ENCODE results near the gene ZDHHC11.
"Not testable (repeated sequence)": the region's sequence is repeated elsewhere in the genome, so short reads cannot be mapped to it uniquely, and the experiment has no call there.

The ZDHHC11 gene

DNA sequence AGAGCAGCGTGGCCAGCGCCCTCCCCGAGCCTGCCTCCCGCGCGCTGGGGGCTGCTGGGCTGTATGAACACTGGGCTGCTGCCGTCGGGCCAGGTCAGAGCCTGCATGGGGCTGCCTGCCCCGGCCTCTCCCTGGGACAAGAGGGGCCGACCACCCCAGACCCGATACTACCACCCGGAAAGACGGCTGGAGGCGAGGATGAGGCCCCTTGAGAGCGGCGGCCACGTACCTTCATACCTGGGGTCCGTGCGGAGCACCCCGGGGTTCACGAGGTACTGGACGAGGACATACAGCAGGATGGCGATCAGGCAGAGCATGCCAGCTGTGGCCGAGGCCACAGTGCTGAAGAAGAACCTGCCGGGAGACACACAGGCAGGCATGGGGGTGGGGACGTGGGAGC is 7.4 kb downstream of the ZDHHC11 start:
- DNase-seq, result not testable (repeated sequence)

DNA sequence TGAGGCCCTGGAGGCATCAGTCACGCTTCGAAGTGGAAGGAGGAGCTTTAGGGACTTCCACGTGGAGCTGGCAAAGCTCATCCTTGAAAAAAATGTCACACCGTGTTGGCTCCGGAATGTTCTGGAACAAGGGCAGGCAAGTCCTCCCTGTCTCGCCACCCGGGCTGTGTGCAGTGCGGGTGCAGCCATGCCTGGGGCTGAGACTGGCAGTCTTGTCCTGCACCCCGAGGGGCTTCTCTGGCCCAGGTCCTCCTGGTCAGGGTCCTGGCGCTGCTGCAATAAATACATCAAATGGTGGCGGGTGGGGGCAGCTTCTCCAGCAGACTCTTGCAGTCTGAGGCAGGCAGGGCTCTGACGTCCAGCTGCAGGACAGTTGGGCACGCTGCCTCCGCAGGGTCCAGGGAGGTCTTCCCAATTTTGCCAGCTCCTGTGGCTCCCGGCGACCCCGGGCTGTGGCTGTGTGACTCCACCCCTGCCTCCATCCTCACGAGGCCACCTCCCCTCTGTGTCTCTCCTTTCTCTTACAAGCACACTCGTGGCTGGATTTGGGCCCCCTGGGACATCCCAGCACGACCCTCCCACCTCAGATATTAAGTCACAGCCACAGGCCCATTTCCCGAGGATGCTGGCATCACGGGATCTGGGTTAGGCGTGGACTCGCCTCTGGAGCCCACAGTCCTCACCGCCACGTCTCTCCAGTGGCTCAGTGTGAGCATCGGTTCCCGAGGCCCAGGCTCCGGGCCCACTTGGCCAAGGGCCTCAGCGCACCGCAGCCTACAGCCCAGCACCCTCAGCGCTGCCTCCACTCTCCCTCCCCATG is 8.2 kb downstream of the ZDHHC11 start:
- not testable (repeated sequence) for DNase-seq

DNA sequence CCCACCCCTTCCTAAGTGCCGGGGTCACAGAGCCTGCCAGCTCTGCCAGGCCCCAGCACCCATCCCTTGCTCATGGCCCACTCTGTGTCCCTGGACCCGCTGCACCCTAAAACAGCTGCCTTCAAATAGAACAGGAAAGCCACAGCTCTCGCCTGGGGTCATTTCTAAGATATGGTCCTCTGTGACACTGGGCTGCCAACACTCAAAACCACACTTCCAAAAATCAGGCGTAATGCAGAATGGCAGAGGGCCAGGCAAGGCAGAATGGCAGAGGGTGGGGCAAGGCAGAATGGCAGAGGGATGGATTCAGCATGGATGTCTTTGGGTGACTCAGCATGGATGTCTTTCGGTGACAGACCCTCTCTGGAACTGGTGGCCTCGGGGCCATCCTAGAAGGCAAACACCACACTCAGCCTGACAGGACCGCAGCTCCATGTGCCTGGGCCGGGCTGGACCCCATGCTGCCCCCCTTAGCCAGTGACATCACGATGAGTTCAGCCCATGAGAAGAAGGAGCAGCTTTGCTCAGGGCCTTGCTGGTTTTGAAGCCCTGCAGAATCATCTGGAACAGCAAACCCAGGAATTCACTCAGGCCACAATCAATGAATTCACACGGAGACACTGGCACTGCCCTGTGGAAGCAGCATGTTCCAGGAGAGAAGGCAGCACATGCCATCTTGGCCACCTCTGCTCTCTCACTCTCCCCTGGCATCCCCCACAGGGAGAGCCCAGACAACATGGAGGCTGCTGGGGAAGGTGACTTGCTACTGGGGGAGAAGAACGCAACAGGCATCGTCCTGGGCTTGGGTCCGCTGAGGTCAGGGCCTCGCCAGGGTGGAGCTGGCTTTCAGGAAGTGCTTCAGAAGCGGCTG is 9.0 kb downstream of the ZDHHC11 start:
- DNase-seq, result not testable (repeated sequence)

DNA sequence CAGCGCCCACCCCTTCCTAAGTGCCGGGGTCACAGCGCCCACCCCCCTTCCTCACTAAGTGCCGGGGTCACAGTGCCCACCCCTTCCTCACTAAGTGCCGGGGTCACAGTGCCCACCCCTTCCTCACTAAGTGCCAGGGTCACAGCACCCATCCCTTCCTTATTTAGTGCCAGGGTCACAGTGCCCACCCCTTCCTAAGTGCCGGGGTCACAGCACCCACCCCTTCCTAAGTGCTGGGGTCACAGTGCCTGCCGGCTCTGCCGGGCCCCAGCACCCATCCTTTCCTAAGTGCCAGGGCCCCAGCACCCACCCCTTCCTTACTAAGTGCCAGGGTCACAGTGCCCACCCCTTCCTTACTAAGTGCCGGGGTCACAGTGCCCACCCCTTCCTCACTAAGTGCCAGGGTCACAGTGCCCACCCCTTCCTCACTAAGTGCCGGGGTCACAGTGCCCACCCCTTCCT is 9.8 kb downstream of the ZDHHC11 start:
- DNase-seq, result not testable (repeated sequence)

DNA sequence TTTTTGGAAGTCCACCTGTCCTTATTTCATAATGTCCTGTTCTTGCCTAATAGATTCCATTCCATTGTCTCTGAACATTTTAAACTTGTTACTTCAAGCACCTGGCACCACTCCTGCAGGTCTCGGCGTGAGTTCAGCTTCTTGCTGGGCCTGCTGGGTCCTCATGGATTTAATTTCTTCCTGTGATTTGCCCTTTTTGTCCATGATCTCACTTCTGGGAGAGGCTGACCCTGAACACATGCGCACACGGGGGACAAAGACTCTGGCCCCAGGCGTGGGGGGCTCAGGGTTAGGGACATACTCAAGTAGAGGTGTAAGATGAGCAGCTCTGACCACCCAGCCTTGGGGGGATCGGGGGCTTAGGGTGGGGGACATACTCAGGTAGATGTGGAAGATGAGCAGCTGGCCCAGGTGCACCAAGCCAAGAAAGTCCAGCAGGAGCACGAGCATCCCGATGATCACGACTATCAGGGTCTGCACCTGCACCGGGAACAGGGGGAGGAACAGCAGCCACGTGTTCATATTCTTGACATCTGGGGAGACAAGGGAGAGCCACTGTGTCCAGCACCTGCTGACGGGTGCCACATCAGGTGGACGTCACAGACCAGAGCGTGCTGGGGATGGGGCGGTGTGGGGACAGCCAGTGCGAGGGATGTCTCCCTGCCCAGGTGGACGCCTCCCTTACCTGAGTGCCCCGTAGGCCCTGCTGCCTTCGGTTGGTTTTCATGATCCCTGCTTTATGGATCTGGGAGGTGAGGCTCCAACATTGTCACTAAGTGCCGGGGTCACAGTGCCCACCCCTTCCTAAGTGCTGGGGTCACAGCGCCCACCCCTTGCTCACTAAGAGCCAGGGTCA is 10.4 kb downstream of the ZDHHC11 start:
- DNase-seq, result not testable (repeated sequence)

DNA sequence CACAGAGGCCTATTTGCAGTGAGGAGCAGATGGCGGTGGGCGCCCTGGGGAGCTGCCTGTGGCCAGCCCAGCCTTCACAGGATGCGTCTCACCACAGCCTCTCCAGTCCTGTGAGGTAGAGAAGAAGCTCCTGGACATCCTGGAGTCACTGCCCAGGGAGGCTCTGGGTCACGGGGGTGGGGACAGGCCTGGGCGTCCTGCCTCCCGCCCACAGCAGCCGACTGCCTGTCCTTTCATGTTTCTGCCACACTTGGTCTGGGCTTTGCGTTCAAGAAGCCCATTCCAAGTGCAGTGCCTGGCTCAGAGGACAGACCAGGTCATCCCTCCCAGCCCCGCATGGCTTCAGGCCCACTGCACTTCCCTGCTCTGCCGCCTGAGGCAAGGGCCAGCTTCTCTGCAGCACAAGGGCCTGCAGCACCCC is 12.3 kb downstream of the ZDHHC11 start:
- not testable (repeated sequence) for DNase-seq

DNA sequence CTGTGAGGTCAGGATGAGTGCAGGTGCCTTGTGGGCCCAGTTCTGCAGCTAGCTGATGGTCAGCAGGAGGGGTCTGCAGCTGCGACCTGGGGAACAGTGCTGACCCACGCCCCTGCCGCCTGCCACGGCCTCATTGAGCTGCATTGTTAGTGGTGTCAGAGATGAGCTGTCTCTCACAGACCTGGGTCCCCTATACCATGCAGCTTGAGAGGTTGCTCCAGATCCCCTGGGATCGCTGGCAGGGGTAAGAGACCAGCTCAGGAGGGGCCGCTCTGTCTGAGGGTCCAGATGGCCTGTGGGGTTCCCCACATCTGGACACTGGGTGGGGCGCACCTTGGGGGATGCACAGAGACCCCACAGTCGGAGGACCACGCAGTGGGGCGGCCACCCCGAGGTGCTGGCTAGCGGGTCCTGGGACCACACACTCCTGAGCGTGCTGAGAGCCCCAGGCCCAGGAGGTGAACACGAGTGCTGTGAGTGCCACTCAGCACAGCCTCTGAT is 13.1 kb downstream of the ZDHHC11 start:
- not testable (repeated sequence) for DNase-seq

DNA sequence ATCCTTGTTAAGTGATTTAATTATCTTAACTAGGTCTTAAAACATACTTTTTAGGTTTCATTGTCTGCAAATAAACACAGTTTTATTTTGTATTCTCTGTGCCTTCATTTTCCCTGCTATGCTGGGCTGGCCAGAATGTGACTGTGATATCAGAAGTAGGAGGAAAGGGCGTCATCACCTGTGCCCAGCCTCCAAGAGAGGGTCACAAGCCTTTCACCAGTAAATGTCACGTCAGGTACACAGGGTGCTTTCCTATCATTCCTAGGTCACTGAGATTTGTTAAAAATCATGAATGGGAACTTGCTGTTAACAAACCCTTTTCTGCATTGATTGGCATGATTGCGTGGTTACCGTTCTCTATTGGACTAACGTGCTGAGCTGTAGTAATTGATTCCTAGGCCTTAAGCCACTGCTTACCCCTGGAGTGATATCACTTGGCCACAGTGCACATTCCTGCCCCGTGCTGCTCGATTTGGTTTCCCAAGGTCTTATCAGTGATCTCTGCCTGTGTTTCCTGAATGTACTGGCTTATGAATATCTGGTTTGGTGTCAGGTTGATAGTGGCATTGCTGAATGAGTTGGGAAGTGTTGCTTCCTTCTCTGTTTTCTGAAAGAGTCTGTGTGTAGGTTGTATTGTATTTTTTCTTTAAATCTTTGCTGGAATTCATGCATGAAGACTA is 14.7 kb downstream of the ZDHHC11 start:
- not testable (repeated sequence) for DNase-seq

DNA sequence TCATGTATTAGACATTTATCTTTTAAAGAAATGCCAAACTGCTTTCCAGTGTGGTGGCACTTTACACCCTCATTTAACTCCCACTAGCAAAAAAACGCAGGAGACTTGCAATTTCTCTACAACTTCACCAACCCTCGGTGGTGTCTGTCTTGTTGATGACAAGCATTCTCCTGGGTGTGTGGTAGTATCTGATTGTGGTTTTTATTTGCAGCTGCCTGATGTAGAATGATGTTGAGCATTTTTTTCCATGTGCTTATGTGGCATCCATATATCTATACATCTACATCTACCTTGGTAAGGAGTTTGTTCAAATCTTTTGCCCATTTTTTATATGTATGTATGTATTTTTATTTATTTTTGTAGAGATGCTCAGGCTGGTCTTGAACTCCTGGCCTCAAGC is 16.8 kb downstream of the ZDHHC11 start:
- not testable (repeated sequence) for DNase-seq

DNA sequence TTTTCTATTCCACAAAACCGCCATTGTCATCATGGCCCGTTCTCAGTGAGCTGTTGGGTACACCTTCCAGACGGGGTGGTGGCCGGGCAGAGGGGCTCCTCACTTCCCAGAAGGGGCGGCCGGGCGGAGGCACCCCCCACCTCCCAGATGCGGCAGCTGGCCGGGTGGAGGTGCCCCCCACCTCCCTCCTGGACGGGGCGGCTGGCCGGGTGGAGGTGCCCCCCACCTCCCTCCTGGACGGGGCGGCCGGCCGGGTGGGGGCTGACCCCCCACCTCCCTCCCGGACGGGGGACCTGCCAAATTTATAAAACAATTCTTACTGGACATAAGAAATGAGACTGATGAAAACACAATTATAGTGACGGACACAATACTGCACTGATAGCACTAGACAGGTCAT is 22.6 kb downstream of the ZDHHC11 start:
- not testable (repeated sequence) for DNase-seq

DNA sequence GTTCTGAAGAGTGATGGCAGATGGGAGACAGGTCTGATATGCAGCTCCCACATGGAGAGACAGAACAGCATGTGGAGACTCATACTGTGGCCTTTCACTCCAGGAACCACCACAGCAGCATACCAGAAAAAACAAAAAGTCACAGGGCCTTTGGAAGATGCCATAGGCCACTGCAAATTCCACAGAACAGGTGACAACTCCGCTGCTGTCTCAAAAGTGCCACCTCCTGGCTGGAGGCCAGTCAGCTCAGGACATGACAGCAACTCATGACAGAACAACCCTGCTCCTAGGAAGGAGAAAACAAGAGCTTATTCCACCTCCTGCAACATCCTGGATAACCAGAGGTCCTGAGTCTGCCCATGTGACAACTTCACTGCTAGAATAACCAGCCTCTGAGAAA is 25.2 kb downstream of the ZDHHC11 start:
- not testable (repeated sequence) for DNase-seq

DNA sequence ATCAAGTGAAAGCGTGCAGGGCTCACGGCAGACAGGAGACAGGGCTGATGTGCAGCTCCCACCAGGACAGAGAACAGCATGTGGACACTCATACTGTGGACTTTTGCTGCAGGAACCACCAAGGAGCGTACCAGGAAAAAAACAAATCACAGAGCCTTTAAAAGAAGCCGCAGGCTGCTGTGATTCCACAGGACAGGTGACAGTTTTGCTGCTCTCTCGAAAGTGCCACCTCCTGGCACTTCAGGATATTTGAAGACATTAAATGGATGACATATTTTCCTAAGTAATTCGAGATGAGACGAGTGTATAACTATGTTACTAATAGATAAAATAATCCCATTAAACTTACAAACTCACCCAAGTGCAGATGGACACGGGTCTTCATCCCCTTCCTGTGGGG is 29.3 kb downstream of the ZDHHC11 start:
- no peak for DNase-seq

DNA sequence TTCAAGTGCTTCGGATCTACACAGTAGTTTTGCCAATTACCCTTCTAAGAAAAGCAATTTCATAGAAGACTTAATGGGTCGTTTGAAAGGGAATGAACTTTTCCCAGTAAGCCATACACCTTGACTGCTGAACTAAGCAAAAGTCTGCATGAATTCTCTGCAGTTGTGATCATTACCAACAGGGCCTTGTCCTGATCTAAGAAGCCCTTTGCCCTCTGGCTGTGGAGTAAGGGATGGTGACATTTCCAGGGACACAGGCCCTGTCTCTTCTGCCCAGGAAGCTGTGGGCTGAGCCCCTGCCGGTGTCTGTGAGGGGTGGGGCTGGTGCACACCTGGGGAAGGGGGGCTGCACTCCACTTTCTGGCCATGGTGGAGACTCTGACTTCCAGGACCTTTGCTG is 30.5 kb downstream of the ZDHHC11 start:
- no peak for DNase-seq

DNA sequence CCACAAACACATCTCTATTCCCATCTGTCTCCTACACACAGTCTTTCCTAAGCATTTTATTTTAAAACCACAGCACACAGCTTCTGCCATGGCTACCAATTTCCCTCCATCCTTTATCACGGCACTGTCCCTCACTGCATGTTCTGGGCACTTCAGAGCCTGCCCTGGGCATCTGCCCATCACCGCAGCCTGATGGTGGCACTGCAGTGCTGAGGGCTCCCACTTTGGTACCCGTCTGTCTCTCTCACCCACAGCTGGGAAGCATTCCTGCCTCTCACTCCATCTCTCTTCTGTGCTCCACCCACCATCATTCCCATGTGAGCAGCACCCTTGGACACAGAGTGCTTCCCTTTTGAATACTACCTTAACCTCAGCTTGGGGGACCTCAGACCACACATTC is 31.7 kb downstream of the ZDHHC11 start:
- no peak for DNase-seq

DNA sequence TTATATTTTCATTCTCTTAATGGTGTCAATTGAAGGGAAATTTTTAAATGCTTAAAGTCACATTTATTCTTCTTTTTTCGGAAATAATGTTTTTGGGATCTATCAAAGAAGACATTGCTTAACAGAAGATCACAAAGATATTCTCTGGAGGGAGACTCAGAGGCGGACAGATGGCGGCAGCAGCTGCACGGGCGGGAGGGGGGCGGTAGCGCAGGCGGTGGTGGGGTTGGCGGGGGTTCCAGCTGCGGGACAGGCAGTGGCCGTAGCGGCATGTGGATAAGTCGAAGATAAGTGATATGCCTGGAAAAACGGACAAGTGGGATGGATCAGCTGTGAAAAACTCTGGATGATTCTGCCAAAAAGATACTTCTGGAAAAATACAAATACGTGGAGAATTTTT is 34.6 kb downstream of the ZDHHC11 start:
- no peak for DNase-seq

DNA sequence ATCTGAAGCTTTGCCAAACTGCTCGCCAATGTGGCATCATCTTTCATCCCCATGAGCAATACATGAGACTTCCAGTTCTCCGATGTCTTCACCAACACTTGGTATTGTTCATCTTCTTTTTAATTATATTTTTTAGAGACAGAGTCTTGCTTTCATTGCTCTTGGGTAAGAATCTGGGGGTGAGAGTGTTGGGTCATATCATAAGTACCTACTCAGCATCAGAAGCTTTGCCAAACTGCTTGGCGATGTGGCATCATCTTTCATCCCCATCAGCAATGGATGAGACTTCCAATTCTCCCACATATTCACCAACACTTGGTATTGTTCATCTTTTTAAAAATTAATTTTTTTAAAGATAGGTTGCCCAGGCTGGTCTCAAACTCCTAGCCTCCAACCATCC is 35.3 kb downstream of the ZDHHC11 start:
- no peak for DNase-seq

DNA sequence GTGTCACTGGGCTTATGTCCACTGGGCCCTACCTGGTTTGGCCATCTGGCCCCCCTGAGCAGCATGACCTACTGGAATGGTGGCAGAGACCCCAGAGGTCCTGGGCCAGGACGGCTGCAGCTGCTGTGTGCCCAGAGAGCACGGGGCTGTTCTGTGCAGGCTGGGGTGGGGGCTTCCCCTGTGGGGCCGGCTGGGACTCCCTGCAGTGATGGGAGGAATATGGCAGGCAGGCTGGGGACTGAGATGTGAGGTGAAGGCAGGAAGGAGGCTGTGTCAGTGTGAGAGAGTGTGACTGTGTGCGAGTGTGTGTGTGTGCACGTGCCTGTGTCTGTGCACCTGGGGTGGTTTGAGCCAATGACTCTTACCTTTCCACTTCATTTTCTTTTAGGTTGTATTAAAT is 37.2 kb downstream of the ZDHHC11 start:
- DNase-seq, result not testable (repeated sequence)

DNA sequence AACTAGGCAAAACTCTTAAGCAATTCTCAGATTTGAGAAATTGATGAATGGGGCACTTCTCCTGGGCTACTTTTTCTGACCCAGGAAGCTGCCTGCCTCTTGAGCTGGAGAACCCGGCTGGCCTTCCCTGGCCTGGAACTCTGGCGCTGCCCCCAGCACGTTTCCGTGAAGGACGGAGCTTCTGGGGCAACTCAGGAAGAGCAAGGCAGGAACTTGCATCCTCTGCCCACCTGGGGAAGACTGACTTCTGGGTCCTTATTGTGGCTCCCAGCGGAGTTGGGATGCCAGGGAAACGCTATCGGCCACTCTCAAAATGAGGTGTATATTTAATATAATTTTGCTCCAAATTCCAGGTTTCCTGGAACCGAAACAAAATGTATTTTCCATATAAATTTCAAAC is 39.4 kb downstream of the ZDHHC11 start:
- not testable (repeated sequence) for DNase-seq

DNA sequence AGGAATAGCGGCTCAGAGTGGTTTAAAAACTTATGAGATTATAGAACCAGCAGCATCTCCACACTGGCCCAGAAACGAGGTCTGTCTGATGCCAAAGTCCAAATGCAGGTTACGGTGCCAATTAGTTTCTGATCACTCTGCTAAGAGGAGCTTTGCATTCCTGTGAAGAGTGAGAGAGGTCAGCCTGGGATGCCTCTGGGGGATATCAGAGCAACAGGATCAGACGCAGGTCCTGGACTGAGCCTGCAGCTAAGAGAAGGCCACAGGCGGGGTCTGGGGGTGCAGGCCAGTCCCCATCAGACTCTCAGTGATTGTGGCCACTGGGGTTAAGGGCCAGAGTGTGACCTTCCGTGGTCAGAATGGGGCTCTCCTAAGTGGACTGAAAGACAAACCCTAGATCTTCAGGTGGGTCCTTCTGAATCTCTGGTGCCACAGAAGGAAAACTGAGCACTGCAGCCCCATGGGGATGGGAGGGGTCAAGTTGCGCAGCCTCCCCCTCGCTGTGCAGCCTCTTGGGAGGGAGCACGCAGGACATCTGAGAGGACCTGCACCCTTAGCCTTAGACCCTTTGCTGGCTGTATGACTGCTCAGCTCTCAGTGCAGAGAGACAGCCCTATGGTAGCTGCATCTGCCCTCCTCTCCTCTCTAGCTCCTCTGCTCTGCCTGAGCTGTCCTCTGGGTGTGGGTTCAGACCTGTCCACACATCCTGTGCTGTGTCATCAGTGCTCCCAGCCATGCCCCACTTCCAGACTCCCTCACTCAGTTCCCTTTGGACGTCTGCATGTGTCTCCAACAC is 42.9 kb downstream of the ZDHHC11 start:
- not testable (repeated sequence) for DNase-seq

DNA sequence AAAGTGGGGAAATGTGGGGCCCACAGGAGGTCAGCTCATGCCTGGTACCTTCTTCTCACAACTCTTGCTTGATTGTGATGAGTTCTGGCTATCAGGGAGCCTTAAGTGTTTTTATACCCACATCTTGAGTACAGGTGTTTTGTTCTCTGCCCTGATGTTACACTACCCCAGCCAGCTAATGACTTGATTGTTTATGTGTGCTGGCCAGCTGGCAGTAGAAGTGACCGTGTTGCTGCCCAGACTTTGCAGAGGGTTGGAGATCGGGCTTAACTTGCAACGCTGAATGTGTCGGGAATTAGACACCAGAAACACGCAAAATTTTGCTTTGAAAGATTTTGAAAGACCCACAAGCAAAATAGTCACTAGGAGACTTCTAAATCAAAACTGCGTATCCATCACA is 49.3 kb downstream of the ZDHHC11 start:
- no peak for DNase-seq

DNA sequence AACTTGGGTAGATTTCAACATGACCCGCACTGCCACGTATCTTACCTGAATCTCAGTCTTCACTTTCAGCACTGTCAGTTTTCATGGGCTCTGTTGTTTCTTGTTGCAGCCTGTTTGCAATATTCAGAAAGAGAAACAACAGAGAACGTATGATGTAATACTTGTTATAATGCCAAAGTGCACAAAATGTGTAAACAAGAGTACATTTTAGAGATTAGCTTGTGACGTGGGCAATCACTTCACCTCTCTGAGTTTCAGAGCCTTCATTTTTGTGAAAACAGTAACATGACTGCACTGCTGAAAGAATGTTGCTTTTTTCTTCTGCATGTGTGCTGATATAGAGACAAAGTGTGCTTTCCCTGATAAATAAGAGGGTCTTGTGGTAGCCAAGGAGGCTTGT is 49.7 kb downstream of the ZDHHC11 start:
- not testable (repeated sequence) for DNase-seq

Measured in stimulated activated CD4-positive, alpha-beta T cell treated with anti-CD3 and anti-CD28 coated beads, Interleukin-4, amount 100 ng/mL, for 24 hours (primary cell).